ENCODE data around the gene SLC6A12. TPM values are rescaled to one million over a fixed set of nuclear protein-coding genes. Genes with fewer than 3 reads are reported as not detected.
"Not testable (repeated sequence)": the region's sequence is repeated elsewhere in the genome, so short reads cannot be mapped to it uniquely, and the experiment has no call there.

SLC6A12 gene
- polyA plus RNA-seq, 3 donors = 11.7 to 19.5 (median 15.0) TPM

DNA sequence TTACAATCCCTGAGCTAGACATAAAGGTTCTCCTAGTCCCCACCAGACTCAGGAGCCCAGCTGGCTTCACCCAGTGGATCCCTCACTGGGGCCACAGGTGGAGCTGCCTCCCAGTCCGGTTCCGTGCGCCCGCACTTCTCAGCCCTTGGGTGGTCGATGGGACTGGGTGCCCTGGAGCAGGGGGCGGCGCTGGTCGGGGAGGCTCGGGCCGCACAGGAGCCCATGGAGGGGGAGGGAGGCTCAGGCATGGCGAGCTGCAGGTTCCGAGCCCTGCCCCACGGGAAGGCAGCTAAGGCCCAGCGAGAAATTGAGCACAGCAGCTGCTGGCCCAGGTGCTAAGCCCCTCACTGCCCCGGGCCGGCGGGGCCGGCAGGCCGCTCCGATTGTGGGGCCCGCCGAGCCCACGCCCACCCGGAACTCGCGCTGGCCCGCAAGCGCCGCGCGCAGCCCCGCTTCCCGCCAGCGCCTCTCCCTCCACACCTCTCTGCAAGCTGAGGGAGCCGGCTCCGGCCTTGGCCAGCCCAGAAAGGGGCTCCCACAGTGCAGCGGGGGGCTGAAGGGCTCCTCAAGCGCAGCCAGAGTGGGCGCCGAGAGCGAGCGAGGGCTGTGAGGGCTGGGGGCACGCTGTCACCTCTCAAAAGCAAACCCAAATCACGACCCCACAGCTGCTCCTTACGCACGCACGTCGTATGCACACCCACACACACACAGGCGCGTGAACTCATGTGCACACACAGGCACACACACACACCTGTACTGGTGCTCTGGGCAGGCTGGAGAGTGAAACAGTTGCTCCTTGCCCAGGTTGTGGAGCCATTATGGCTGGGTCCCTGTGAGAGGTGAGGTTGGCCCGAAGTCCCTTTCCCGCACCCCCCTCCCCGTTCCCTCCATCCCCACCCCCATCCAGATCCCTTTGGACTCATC, 25.7 kb downstream of the SLC6A12 start:
- not testable (repeated sequence) for DNase-seq (ENCODE audit: extremely low read depth in 1 of 11, low read depth in 9 of 11, low spot score in 4 of 11)

DNA sequence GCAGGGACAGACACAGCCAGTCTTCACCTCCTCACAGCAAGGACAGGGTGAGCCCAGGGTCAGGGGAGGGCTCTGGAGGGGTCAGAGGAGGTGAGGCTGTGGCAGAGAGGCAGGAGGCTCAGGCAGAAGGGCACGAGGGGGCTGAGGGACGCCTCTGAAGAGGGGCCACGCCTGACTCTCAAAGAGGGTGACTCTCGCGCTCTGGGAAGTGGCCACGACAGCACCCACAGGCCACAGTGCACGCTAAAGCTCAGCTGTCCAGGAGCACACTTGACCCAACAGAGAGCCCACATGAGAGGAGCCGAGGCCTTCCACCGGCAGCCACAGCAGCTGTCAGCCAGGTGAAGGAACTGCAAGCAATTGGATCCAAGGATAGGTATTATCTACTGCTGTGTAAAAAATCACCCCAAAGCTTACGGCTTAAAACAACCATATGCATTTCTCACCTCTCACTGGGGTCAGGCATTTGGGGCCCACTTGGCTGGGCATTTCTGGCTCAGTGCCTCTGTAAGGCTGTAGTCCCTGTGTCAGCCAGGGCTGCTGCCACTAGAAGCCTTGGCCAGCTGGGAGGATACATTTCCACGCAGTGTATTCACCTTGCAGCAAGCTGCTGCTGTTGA, 27.8 kb downstream of the SLC6A12 start:
- DNase-seq (ENCODE audit: extremely low read depth in 1 of 11, low read depth in 9 of 11, low spot score in 4 of 11) = no peak

DNA sequence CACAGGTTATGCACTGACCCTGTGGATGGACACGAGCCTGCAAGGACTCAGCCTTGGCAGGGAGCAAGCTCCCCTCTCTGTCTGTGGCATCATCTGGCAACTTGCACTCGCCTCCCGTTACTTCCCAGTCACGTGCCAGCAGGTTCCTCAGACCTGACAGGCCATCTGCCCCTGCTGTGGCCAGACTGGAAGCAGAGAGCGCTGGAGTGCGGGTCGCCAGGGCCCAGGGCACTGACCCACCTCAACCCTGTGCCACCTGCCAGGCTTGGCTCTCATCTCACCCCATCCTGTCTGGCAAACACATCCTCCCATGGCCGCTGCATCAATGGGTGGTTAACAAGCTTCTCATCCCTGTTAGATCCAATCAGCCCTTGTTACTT, 28.4 kb downstream of the SLC6A12 start:
- DNase-seq (ENCODE audit: extremely low read depth in 1 of 11, low read depth in 9 of 11, low spot score in 4 of 11) = no peak

DNA sequence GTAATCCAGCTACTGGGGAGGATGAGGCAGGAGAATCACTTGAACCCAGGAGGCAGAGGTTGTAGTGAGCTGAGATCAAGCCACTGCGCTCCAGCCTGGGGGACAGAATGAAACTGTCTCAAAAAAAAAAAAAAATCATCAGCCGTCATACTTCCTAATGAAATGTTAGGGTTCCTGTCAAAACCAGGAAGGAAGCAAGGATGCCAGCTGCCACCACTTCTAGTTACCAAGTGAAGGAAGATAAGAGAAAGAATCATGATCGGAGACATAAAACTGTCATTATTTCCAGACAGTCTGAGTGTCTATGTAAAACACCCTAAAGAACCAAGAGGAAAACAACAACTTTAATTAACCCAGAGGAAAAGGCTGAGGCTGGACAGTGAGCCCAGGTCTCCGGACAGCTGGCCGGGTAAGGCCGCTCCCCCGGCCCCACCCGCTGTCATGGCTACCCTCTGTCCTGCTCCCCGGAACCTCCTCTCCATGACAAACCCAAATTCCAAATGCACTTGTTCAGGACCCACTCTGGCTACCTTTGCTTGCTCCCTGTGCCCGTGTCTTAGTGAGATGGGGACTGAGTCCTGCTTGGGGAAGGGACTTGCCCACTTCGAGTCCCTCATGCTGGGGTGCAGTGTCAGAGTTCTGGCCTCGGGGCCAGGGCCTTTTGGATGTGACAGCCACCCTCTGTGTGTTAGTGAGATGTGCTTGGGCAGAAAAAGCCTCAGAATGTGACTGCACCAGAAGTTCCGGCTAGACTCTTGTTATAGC, 29.0 kb downstream of the SLC6A12 start:
- no peak for DNase-seq (ENCODE audit: extremely low read depth in 1 of 11, low read depth in 9 of 11, low spot score in 4 of 11)

DNA sequence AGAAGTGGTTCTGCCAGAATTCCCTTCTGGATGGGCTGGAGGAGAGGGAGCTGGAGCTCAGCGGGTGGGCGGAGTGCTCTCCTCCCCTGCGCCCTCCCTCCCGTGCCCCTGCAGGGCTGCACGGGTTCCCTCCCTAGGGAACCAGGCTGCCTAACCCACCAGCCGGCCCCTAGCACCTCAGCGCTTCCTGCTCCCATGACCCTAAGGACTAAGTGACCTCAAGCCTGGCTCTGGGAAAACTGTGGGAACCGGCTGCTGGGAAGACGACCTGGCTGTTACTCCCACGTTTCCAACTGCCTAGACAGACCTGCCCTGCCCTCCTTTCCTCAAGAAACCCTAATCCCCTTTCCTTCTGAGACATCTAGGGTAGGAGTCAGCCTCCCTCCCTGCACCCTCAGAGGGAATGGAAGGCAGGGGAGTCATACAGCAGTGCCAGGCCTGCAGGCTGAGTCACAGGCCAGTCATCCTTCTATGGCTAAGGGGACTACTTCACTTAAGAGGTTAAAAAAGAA, 31.5 kb downstream of the SLC6A12 start:
- no peak for DNase-seq (ENCODE audit: extremely low read depth in 1 of 11, low read depth in 9 of 11, low spot score in 4 of 11)

DNA sequence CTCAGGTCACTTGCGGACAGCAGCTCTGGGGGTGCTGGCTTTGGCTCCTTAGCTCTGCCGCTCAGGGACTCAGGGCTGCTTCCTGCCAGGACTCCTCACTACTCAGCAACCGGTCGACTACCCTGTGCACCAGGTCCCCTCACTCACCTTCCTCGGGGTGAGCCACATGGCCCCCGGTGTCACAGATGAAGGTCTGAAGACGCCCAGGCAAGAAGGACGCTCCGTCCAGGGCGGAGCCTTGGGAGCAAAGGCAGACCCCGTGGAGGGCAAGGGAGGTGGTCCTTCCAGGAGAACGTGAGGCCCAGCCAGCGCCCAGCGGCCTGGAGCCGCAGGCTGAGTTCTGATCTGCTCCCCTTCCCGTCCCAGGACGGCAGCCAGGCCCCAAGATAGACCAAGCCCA, 32.0 kb downstream of the SLC6A12 start:
- no peak for DNase-seq (ENCODE audit: extremely low read depth in 1 of 11, low read depth in 9 of 11, low spot score in 4 of 11)

DNA sequence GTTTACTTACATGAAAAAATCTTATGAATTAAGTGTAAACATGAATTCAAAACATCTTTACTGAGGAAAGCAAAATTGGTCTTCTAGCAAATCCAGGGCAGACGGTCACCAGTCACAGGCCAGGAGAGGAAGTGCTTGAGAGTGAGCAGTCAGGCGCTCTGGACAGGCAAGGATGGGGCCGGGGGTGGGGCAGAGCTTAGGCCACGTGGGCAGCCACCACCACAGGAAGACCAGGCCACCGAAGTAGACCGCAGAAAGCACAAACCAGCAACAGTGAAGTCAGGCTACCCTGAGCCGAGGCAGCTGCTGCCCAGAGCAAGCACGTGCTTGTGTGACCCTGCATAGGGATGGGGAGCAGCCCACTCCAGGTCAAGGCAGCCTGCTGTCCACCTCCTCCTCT, 33.5 kb downstream of the SLC6A12 start:
- DNase-seq (ENCODE audit: extremely low read depth in 1 of 11, low read depth in 9 of 11, low spot score in 4 of 11) = no peak

DNA sequence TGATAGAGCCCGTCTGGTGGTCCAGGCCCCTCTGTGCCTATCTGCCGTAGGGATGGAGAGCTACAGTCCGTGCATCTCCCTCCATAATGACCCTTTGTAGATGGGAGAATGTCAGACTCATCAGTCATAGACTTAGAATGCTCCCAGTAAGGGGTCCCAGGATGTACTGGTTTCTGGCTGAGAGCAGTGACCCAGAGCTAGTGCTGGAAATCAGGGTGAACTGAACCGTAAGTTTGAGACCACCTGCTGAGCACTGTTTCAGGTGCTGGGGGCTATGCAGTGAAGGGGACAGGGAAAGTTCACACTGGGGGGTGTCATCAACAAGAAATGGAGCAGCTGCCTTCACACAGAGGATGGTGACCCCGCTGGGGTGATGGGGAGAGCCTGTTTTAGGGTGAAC, 34.1 kb downstream of the SLC6A12 start:
- DNase-seq (ENCODE audit: extremely low read depth in 1 of 11, low read depth in 9 of 11, low spot score in 4 of 11) = no peak

DNA sequence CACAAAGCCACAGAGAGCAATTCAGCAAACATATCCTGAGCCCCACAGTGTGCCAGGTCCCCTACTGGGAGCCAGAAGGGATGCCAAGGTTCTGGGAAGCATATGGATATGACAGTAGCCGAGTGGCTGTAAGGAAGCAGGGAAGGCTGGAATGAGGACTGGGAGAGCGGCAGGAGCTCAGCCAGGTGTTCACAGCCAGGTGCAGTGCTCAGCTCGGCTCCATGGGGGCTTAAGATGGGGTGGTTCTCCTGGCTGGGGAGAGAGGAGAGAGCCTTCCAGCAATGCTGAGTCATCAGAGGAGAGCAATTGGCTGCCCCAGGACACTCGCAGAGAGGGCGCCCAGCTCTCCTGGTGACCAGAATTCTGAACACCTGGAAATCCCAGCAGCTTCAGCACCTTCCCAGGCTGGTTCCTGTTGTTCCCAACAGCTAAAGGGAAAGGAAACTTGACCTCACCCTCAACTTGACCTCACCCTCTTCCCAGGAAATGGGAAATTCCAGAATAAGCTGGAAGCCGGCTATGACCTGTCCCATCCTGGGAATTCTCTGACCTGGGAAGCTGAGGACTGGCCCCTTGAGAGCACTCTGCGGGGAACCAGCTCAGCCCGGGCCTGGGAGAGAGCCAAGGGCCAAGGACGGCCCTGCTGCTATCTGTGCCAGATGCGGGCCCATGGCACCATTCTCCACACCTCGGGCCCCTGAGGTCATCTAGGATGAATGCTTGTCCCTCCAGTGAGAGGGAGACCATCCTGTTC, 34.6 kb downstream of the SLC6A12 start:
- no peak for DNase-seq (ENCODE audit: extremely low read depth in 1 of 11, low read depth in 9 of 11, low spot score in 4 of 11)

DNA sequence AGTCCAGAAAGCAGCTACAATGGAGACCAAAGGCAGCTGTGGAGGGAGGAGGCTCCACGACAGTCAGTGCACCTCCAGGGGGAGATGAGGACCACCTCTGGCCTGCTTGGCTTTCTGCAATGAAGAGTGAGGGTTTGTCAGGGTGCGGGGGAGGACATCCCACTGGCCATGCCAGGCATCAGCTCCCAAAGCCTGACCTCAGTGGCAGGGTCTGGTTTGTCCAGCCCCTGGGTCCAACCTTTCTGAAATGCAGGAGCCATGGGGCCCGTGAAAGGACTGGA, 35.2 kb downstream of the SLC6A12 start:
- DNase-seq (ENCODE audit: extremely low read depth in 1 of 11, low read depth in 9 of 11, low spot score in 4 of 11) = no peak

DNA sequence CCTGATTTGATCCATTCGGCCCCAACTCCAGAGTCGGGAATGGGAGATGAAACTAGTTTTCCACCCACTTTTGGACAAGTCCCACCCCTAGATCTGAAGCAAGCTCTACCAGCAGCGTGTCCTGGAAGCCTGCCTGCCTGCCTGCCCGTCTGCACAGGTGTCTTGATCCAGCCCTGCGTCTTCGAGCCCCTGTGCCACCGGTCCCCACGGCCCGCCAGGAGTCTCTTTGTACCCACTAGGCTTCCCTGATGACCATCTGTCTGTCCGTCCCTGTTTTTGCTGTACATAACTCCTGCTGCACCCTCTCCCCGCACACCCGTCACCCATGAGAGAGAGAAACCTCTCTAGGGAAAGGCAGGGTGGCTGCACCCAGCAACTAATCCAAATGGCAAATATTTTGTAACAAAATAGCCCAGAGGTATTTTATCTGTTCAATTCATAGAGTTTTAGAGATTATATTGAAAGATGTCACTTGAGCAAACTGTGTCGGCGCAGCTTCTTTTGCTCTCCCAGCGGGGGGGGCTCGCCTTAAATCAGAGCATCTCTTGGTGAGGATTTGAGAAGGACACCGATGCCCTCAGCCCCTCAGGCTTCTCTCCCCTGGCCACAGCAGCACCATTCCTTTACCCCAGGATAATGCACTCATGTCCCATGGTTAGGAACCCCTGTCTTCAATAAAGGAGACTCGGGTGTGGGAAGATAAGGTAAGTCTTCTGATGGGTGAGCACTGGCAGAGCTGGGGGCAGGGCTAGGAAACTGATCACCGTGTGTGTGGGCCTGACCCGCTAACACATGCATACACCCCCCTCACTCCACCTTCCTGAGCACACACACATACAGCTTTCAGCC, 35.8 kb downstream of the SLC6A12 start:
- no peak for DNase-seq (ENCODE audit: extremely low read depth in 1 of 11, low read depth in 9 of 11, low spot score in 4 of 11)

DNA sequence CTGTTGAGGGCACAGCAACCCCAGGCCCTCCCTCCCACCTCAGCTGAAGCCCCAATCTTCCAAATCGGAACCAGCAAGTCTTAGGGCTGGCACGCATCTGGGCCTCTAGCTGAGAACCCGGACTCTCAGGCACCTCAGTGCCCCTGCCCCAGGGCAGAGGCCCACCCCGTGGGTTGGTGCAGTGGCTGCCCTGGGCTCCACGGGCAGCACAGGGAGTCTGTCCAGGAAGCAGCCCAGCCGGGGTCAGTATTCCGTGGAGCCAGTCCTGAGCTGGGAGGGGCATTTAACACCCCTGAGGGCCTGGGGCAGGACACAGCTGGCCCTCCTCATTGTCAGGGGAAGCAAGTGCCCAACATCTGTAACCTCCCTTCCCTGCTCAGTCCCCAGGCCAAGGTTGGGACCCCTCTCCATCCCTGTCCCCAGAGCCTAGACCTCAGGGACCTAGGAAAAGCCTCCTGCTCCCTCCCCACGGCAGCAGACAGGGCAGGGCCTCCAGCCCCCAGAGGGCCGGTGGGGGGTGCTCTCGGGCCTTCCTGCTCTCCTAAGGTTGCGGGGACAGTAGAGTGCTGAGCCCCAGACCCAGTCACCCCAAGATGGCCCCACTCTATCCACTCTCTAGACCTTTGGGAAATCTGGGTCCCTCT, 36.5 kb downstream of the SLC6A12 start:
- DNase-seq (ENCODE audit: extremely low read depth in 1 of 11, low read depth in 9 of 11, low spot score in 4 of 11) = no peak

DNA sequence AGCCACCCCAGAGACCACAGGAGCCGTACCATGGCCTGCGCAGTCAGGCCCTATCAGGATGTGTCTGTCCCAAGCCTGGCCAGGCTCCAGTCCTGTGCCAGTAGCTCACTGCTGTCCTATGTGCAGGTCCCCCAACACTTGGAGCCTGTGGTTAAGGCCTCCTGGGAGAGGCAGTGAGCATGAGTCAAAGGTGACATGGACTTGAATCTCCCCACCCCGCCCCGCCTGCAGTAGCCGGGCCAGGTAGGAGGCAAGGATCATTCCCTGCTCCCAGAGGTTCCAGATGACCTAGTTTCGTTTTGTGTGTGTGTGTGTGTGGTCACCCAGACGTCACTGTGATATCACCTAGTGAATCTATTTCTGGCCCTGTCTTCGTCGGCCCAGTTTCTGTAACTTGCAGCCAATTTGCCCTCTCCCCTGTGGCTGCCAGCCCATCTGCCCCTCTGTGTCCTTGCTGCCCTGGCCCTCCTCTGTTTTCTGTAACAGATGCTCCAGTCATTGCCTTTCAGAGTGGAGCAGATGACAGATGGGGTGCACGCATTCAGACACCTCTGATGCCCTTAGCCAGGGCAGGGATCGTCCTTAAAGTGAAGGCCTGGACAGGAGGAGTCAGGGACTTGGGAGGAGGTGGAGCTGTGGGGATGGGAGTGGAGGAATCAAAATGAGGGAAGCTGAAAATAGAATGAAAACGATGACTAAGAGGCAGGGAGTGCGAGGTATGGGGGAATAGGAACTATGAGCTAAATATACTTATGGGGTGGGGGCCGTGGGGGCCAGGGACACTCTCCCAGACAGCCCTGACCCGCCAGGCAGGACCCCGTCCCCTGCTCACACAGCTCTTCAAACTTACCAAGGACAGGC, 37.4 kb downstream of the SLC6A12 start:
- DNase-seq (ENCODE audit: extremely low read depth in 1 of 11, low read depth in 9 of 11, low spot score in 4 of 11) = no peak

DNA sequence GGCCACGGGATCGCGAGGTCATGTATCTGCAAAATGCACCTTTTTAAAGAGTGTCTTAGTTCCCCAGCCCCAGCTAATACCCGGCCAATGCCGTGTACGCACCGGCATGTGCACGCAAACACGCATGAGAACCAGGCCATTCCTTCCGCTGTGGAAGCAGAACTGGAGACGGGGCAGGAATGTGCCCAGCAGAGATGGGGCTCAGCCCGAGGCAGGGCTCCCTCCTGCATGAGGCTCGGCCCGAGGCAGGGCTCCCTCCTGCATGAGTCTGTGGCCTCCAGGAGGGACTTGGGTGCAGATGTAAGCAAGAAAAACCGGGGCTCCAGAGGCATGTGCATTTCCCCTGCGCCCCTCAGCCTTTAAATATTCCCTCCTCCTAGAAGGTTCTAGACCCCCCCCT, 38.2 kb downstream of the SLC6A12 start:
- DNase-seq (ENCODE audit: extremely low read depth in 1 of 11, low read depth in 9 of 11, low spot score in 4 of 11) = no peak

DNA sequence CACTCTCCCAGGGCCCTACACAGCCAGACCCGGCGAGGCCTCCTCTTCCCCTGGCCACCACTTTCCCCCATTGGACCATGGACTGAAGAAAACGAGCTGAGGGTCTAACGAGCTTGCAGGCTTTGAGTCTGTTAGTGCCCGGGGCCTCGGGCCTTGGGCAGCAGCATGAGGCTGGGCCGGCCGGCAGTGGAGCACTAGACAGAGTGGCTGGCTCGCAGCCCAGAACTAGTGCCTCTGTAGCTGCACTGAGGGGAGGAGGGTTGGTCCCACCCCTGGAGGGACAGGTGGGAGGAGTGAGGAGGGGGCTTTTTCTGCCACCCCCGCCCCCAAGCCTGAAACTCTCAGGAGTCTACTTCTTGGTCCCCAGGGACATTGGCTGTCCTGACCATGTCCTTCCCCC, 38.7 kb downstream of the SLC6A12 start:
- DNase-seq (ENCODE audit: extremely low read depth in 1 of 11, low read depth in 9 of 11, low spot score in 4 of 11) = no peak

DNA sequence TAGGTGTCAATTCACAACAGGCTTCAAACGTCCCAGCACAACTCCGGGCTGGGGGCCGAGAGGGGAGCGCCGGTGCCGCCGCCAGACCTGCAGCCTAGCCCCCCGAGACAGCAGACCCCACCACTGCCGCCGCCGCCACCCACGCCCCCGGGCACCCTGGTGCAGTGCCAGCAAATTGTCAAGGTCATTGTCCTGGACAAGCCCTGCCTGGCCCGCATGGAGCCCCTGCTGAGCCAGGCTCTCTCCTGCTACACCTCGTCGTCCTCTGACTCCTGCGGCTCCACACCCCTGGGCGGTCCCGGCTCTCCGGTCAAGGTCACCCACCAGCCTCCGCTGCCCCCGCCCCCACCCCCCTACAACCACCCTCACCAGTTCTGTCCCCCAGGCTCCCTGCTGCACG, 39.4 kb downstream of the SLC6A12 start:
- DNase-seq (ENCODE audit: extremely low read depth in 1 of 11, low read depth in 9 of 11, low spot score in 4 of 11) = no peak

DNA sequence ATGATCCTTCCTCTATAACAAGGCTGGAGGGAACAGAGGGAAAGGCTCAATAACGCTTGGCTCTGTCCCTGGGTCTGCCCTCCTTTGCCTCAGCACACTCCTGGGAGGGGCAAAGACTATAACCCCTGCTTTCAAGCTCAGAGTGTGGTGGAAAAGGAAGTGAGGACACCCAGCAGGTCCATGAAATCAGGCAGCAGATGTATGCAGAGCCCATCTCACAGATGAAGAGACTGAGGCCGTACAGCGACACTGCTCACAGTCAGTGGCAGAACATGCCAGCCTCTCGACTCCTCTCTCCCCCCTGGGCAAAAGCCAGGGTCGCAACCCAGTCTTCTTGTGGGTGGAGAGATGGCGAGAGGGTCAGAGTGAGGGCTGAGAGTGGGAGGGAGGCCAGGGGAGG, 39.8 kb downstream of the SLC6A12 start:
- no peak for DNase-seq (ENCODE audit: extremely low read depth in 1 of 11, low read depth in 9 of 11, low spot score in 4 of 11)
